ENCODE results near the gene BRMS1. TPM values are rescaled to one million over a fixed set of nuclear protein-coding genes. Genes with fewer than 3 reads are reported as not detected.

BRMS1 gene
- total RNA-seq, 4 donors from 2014 or later, result 36.7 to 59.2 (median 42.0) TPM

GRCh38 chr11:66365711-66366619 lies 21.1 kb upstream of the BRMS1 start:
- no peak for DNase-seq (ENCODE audit: low spot score)
- TF ChIP-seq, protein P1, sequence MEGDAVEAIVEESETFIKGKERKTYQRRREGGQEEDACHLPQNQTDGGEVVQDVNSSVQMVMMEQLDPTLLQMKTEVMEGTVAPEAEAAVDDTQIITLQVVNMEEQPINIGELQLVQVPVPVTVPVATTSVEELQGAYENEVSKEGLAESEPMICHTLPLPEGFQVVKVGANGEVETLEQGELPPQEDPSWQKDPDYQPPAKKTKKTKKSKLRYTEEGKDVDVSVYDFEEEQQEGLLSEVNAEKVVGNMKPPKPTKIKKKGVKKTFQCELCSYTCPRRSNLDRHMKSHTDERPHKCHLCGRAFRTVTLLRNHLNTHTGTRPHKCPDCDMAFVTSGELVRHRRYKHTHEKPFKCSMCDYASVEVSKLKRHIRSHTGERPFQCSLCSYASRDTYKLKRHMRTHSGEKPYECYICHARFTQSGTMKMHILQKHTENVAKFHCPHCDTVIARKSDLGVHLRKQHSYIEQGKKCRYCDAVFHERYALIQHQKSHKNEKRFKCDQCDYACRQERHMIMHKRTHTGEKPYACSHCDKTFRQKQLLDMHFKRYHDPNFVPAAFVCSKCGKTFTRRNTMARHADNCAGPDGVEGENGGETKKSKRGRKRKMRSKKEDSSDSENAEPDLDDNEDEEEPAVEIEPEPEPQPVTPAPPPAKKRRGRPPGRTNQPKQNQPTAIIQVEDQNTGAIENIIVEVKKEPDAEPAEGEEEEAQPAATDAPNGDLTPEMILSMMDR (IDR thresholded peaks at IDR 0.05), result no peak
- no peak for ATAC-seq (ENCODE audit: low FRiP score)

DNA sequence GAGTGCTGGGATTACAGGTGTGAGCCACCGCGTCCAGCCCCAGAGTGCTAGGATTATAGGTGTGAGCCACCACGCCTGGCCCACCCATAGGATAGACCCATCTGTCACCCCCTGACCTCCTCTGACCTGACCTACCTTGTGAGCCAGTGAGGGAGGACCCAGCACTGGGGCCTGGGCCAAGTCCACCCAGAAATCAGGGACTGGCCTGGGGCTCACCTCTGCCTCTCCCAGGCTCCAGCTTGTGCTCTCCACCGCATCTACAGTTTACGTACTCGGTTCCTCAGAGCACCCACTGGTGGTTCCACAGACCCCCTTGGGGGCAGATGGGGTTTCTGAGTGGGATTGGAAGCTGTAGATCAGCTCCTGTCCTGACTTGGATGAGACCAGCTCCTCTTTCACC lies 20.3 kb upstream of the BRMS1 start:
- TF ChIP-seq, protein P1 (IDR thresholded peaks at IDR 0.05), result no peak
- ATAC-seq (ENCODE audit: low FRiP score) (no peak), DNase-seq (ENCODE audit: low spot score) (no peak)

DNA sequence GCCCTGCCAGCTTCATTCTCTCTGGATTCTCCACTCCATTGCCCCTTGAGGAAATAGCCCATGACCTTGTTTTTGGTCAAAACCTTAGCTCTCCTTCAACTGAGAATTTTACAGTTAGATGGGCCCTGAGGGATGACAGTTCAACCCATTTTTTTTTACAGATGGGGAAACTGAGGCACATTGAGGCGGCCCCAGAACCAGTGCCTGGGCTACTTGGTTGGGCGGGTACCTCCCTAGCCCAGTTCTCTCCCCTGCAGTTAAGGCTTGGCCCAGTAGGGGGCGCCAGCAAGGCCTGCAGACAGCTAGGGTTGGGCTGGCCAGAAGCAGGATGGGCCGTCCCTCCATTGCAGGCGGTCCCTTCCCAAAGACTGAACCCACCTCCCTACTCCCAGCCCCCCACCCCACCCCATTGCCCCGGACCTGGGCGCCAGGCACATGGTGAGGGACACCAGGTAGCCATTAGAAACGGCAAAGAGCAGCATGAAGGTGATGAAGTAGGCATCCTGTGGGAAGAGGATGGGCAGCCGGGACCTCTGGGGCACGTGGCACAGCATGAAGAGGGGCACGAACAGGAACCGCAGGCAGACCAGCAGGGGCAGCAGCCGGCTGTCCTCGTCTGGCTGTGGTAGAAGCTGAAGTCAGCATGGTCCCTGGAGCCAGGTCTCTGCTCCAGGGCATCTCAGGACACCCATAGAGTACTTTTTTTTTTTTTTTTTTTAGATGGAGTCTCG lies 19.1 kb upstream of the BRMS1 start:
- TF ChIP-seq, protein P1 (IDR thresholded peaks at IDR 0.05), result no peak
- DNase-seq (ENCODE audit: low spot score), result no peak
- ATAC-seq (ENCODE audit: low FRiP score), result no peak

- DNase-seq (ENCODE audit: low spot score), result no peak
- no peak for ATAC-seq (ENCODE audit: low FRiP score)
- TF ChIP-seq, protein P1 (IDR thresholded peaks at IDR 0.05), result no peak
Measured at GRCh38 chr11:66363187-66363601, 18.3 kb upstream of the BRMS1 start.

GRCh38 chr11:66362481-66363147 lies 17.7 kb upstream of the BRMS1 start:
- ATAC-seq (ENCODE audit: low FRiP score) (no peak), DNase-seq (ENCODE audit: low spot score) (no peak)
- TF ChIP-seq, protein P1 (IDR thresholded peaks at IDR 0.05), result no peak

DNA sequence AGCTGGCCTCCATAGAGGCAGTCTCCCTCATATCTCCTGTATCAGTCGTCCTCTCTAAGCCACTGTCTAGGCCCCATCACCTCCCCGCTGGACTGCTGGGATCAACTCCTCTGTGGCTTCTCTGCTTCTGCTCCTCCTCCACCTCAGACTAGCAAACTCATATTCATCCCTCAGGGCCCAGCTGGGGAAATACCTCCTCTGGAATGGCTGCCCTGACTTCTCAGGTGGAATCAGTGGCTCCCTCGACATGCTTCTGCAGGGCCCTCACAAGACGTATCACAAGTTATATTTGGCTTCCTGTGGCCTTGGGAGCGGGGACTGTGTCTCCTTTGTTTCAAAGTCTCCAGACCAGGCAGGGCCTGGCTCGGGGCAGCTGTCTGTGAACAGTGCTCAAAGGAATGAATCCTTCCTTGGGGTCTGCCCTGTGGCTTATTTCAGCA lies 16.6 kb upstream of the BRMS1 start:
- no peak for ATAC-seq (ENCODE audit: low FRiP score)
- no peak for DNase-seq (ENCODE audit: low spot score)
- TF ChIP-seq, protein P1 (IDR thresholded peaks at IDR 0.05), result no peak

All from omental fat pad (tissue), 4 donors.